A673 (cell line): Measurements from ENCODE around the gene PELI3. TPM values are rescaled to one million over a fixed set of nuclear protein-coding genes. Genes with fewer than 3 reads are reported as not detected.

ENCODE experiments used
- BruUV-seq: library from RNA; stranded (reverse); fragments of 400-500 nt; replicated peaks from 2 replicates; lab custom pipeline; 2021; lab: Mats Ljungman, UMichigan
- CTCF ChIA-PET: fragments of 300-600 bp; sonication (Branson Sonifier 250); formaldehyde crosslinking; loops from one replicate; lab custom pipeline; 2022; ENCODE audit warnings: antibody characterized with exemption; lab: Charles Lee
- POLR2A ChIA-PET: fragments of 300-600 bp; sonication (Branson Sonifier 250); formaldehyde crosslinking; loops from one replicate; lab custom pipeline; 2022; ENCODE audit warnings: antibody characterized with exemption; ENCODE audit not compliant: low non-redundant PET; lab: Charles Lee
- DNase-seq: peaks from one replicate; pipeline ENCODE4 v3.0.0-alpha.2; 2015; ENCODE audit warnings: low spot score
- H3K27ac ChIP-seq: fragments of 200-600 bp; sonication (generic); 2 replicates; pipeline ENCODE4 v1.5.1; 2016; ENCODE audit warnings: mixed run types, low read depth, mild to moderate bottlenecking, mixed read lengths, antibody characterized with exemption, low read length; ENCODE audit not compliant: poor library complexity, severe bottlenecking
- H3K27me3 ChIP-seq: fragments of 200-600 bp; sonication (generic); replicated peaks from 2 replicates; pipeline ENCODE4 v1.6.1; 2017; ENCODE audit warnings: mixed run types, low read depth, mild to moderate bottlenecking, mixed read lengths, antibody characterized with exemption, low read length; ENCODE audit not compliant: insufficient read depth, poor library complexity
- H3K36me3 ChIP-seq: fragments of 200-600 bp; sonication (generic); 2 replicates; pipeline ENCODE4 v1.6.1; 2016; ENCODE audit warnings: mixed run types, mild to moderate bottlenecking, mixed read lengths, antibody characterized with exemption, low read length; ENCODE audit not compliant: insufficient read depth, poor library complexity, severe bottlenecking
- H3K4me1 ChIP-seq: fragments of 200-600 bp; sonication (generic); 2 replicates; pipeline ENCODE4 v1.6.1; 2017; ENCODE audit warnings: mixed run types, mild to moderate bottlenecking, mixed read lengths, antibody characterized with exemption, low read length; ENCODE audit not compliant: insufficient read depth, poor library complexity, severe bottlenecking
- H3K4me3 ChIP-seq: fragments of 200-600 bp; sonication (generic); 2 replicates; pipeline ENCODE4 v1.5.1; 2016; ENCODE audit warnings: low read depth, mixed run types, mild to moderate bottlenecking, mixed read lengths, low read length; ENCODE audit not compliant: poor library complexity, severe bottlenecking
- H3K9me3 ChIP-seq: fragments of 200-600 bp; sonication (generic); 2 replicates; pipeline ENCODE4 v1.6.1; 2016; ENCODE audit warnings: mixed run types, low read depth, mild to moderate bottlenecking, mixed read lengths, antibody characterized with exemption, low read length; ENCODE audit not compliant: poor library complexity, severe bottlenecking
- CTCF ChIP-seq: fragments of 300-800, 200-600 bp; sonication (generic); conservative IDR thresholded peaks from 2 replicates; pipeline ENCODE4 v1.5.1; 2017; ENCODE audit warnings: low read depth, mild to moderate bottlenecking, antibody characterized with exemption, low read length, moderate library complexity, mixed read lengths
- EZH2 ChIP-seq: fragments of 200-600 bp; sonication (generic); IDR thresholded peaks from 2 replicates; pipeline ENCODE4 v1.6.1; 2017; ENCODE audit warnings: borderline replicate concordance, low read depth, mild to moderate bottlenecking, mixed read lengths, antibody characterized with exemption, low read length; ENCODE audit not compliant: poor library complexity, severe bottlenecking
- intact Hi-C: fragments of 100-400 bp; cut with micrococcal nuclease; formaldehyde crosslinking; loops from one replicate; pipeline ENCODE4 v1.10.0; 2022; ENCODE audit not compliant: unreplicated experiment
- total RNA-seq: library from RNA; stranded (reverse); gene quantifications from 2 replicates; pipeline ENCODE4 v1.2.3, GENCODE V29; 2021

The PELI3 gene
- total RNA-seq, 1 experiment from 2014 or later = 15.4 TPM

- POLR2A ChIA-PET = interaction anchor here (0.6 kb wide), 1 partner anchor 12 kb away, joined by 7 read pairs; no protein-coding TSS in a partner anchor
- no TSS peak for BruUV-seq
- intact Hi-C loops = no loop called here
- Histone ChIP-seq H3K9me3 (no peaks in the 10 kb centered on the region), H3K36me3 (no peaks in the 10 kb centered on the region), H3K4me1 (no peaks in the 10 kb centered on the region), H3K4me3 (no peak overlapping the region), H3K27ac (no peak overlapping the region), H3K27me3 (peaks cover 19% of the 10 kb centered on the region)
- TF ChIP-seq CTCF (no peak), EZH2 (no peak)
- CTCF ChIA-PET = no interaction called here
- no peak for DNase-seq
Observed at GRCh38 chr11:66454828-66455227, 11.9 kb upstream of the PELI3 start.

GRCh38 chr11:66457826-66458225 lies 8.9 kb upstream of the PELI3 start:
- intact Hi-C loops = no loop called here
- CTCF ChIA-PET = no interaction called here
- BruUV-seq = no TSS peak
- Histone ChIP-seq H3K36me3 (no peaks in the 10 kb centered on the region), H3K27ac (no peak overlapping the region), H3K27me3 (peaks cover 13% of the 10 kb centered on the region), H3K4me1 (no peaks in the 10 kb centered on the region), H3K4me3 (no peak overlapping the region), H3K9me3 (no peaks in the 10 kb centered on the region)
- POLR2A ChIA-PET = no interaction called here
- TF ChIP-seq EZH2 (no peak), CTCF (no peak)
- no peak for DNase-seq

- no TSS peak for BruUV-seq
- POLR2A ChIA-PET = interaction anchor here (0.7 kb wide), 1 partner anchor 471 kb away, joined by 3 read pairs; no protein-coding TSS in a partner anchor
- TF ChIP-seq EZH2 = no peak
- no peak for TF ChIP-seq CTCF
- H3K27ac ChIP-seq = no peak overlapping the region
- CTCF ChIA-PET = no interaction called here
- no peak for DNase-seq
- intact Hi-C loops = no loop called here
- H3K9me3 ChIP-seq = no peaks in the 10 kb centered on the region
- no peaks in the 10 kb centered on the region for H3K4me1 ChIP-seq
- H3K4me3 ChIP-seq = no peak overlapping the region
- H3K36me3 ChIP-seq = no peaks in the 10 kb centered on the region
- H3K27me3 ChIP-seq = peaks cover 7% of the 10 kb centered on the region
Observed at GRCh38 chr11:66459138-66459778, 7.4 kb upstream of the PELI3 start.
